ENCODE data around the gene STPG1. TPM values are rescaled to one million over a fixed set of nuclear protein-coding genes. Genes with fewer than 3 reads are reported as not detected.

Gene STPG1
- total RNA-seq, 5 donors from 2014 or later (not counting 1 experiment from before 2014, with no cell fraction given): 3.4 to 5.6 (median 5.4) TPM

- POLR2A ChIA-PET: no interaction called here
- 97% methylated on average over 4 of the region's 6 CpGs for WGBS (ENCODE audit: insufficient coverage)
- H3K4me3 ChIP-seq (ENCODE audit: control insufficient read depth in 1 of 2, extremely low read depth in 1 of 2, low read length in 1 of 2): no peak overlapping the region
Measured at GRCh38 chr1:24315391-24315790, 98.2 kb downstream of the STPG1 start.

GRCh38 chr1:24311741-24312140, 101.8 kb downstream of the STPG1 start:
- Mint-ChIP-seq H3K27ac (no peak overlapping the region), H3K36me3 (no peaks in the 10 kb centered on the region), H3K27me3 (peaks cover 7 to 14% of the 10 kb centered on the region in 2 donors), H3K4me1 (no peaks in the 10 kb centered on the region), H3K9me3 (no peaks in the 10 kb centered on the region), H3K4me3 (no peak overlapping the region)
- ChIA-PET POLR2A (no interaction called here), CTCF (no interaction called here)
- Histone ChIP-seq H3K4me1 (ENCODE audit: control insufficient read depth in 1 of 2, extremely low read depth in 1 of 2, insufficient read depth in 2 of 2, low read length in 2 of 2) (no peaks in the 10 kb centered on the region), H3K9me3 (no peaks in the 10 kb centered on the region), H3K36me3 (ENCODE audit: control insufficient read depth in 2 of 2, extremely low read depth in 1 of 2, insufficient read depth in 1 of 2, low read length in 1 of 2) (no peaks in the 10 kb centered on the region), H3K4me3 (ENCODE audit: control insufficient read depth in 1 of 2, extremely low read depth in 1 of 2, low read length in 1 of 2) (no peak overlapping the region), H3K27me3 (replicated peaks in 1 of 2; ENCODE audit: control insufficient read depth in 2 of 2, extremely low read depth in 1 of 2, insufficient read depth in 2 of 2, low read length in 1 of 2) (peaks cover 0 to 2% of the 10 kb centered on the region in 2 experiments), H3K27ac (ENCODE audit: low read length) (no peak overlapping the region)
- 100% methylated on average over 1 of the region's 1 CpG for WGBS (ENCODE audit: insufficient coverage)
- no peak for DNase-seq
- no peak for ATAC-seq (replicated peaks in 1 of 4)

More at GRCh38 chr1:24315391-24315790, 98.2 kb downstream of the STPG1 start:
- Mint-ChIP-seq H3K27ac (no peak overlapping the region), H3K9me3 (no peaks in the 10 kb centered on the region), H3K4me1 (peaks cover 21 to 22% (median 21%) of the 10 kb centered on the region in 3 donors), H3K4me3 (no peak overlapping the region), H3K27me3 (peaks cover 13 to 45% of the 10 kb centered on the region in 2 donors), H3K36me3 (no peaks in the 10 kb centered on the region)
- DNase-seq (no peak), ATAC-seq (replicated peaks in 1 of 4) (no peak)
- Histone ChIP-seq H3K4me1 (ENCODE audit: control insufficient read depth in 1 of 2, extremely low read depth in 1 of 2, insufficient read depth in 2 of 2, low read length in 2 of 2) (peaks cover 9 to 22% of the 10 kb centered on the region in 2 experiments), H3K27me3 (replicated peaks in 1 of 2; ENCODE audit: control insufficient read depth in 2 of 2, extremely low read depth in 1 of 2, insufficient read depth in 2 of 2, low read length in 1 of 2) (peaks cover 3 to 30% of the 10 kb centered on the region in 2 experiments), H3K27ac (ENCODE audit: low read length) (no peak overlapping the region), H3K36me3 (ENCODE audit: control insufficient read depth in 2 of 2, extremely low read depth in 1 of 2, insufficient read depth in 1 of 2, low read length in 1 of 2) (no peaks in the 10 kb centered on the region), H3K9me3 (no peaks in the 10 kb centered on the region)
- CTCF ChIA-PET: interaction anchor here in 1 of 2 donors (0.6 kb wide), 1 partner anchor 534 kb away, joined by 3 read pairs; no protein-coding TSS in a partner anchor

GRCh38 chr1:24311234-24311633, 102.3 kb downstream of the STPG1 start:
- Histone ChIP-seq H3K4me3 (ENCODE audit: control insufficient read depth in 1 of 2, extremely low read depth in 1 of 2, low read length in 1 of 2) (no peak overlapping the region), H3K4me1 (ENCODE audit: control insufficient read depth in 1 of 2, extremely low read depth in 1 of 2, insufficient read depth in 2 of 2, low read length in 2 of 2) (no peaks in the 10 kb centered on the region), H3K9me3 (no peaks in the 10 kb centered on the region), H3K36me3 (ENCODE audit: control insufficient read depth in 2 of 2, extremely low read depth in 1 of 2, insufficient read depth in 1 of 2, low read length in 1 of 2) (no peaks in the 10 kb centered on the region), H3K27me3 (replicated peaks in 1 of 2; ENCODE audit: control insufficient read depth in 2 of 2, extremely low read depth in 1 of 2, insufficient read depth in 2 of 2, low read length in 1 of 2) (no peaks in the 10 kb centered on the region), H3K27ac (ENCODE audit: low read length) (no peak overlapping the region)
- no peak overlapping the region for H3K4me3 Mint-ChIP-seq
- H3K27ac Mint-ChIP-seq: no peak overlapping the region
- H3K9me3 Mint-ChIP-seq: no peaks in the 10 kb centered on the region
- H3K36me3 Mint-ChIP-seq: no peaks in the 10 kb centered on the region
- DNase-seq (no peak), ATAC-seq (replicated peaks in 1 of 4) (no peak)
- WGBS (ENCODE audit: insufficient coverage): 81% methylated on average over 2 of the region's 3 CpGs
- H3K27me3 Mint-ChIP-seq: peaks cover 10 to 13% of the 10 kb centered on the region in 2 donors
- CTCF ChIA-PET: no interaction called here
- no peaks in the 10 kb centered on the region for H3K4me1 Mint-ChIP-seq
- POLR2A ChIA-PET: no interaction called here

GRCh38 chr1:24309762-24310485, 103.7 kb downstream of the STPG1 start:
- Mint-ChIP-seq H3K4me1 (no peaks in the 10 kb centered on the region), H3K4me3 (no peak overlapping the region), H3K36me3 (no peaks in the 10 kb centered on the region), H3K9me3 (no peaks in the 10 kb centered on the region), H3K27me3 (peaks cover 9 to 15% of the 10 kb centered on the region in 2 donors), H3K27ac (no peak overlapping the region)
- H3K4me3 ChIP-seq (ENCODE audit: control insufficient read depth in 1 of 2, extremely low read depth in 1 of 2, low read length in 1 of 2): no peak overlapping the region
- 80% methylated on average over 1 of the region's 4 CpGs for WGBS (ENCODE audit: insufficient coverage)
- H3K9me3 ChIP-seq: no peaks in the 10 kb centered on the region
- POLR2A ChIA-PET: no interaction called here
- ATAC-seq (replicated peaks in 1 of 4) (no peak), DNase-seq (no peak)
- no peaks in the 10 kb centered on the region for H3K4me1 ChIP-seq (ENCODE audit: control insufficient read depth in 1 of 2, extremely low read depth in 1 of 2, insufficient read depth in 2 of 2, low read length in 2 of 2)
- H3K36me3 ChIP-seq (ENCODE audit: control insufficient read depth in 2 of 2, extremely low read depth in 1 of 2, insufficient read depth in 1 of 2, low read length in 1 of 2): no peaks in the 10 kb centered on the region
- H3K27me3 ChIP-seq (replicated peaks in 1 of 2; ENCODE audit: control insufficient read depth in 2 of 2, extremely low read depth in 1 of 2, insufficient read depth in 2 of 2, low read length in 1 of 2): no peaks in the 10 kb centered on the region
- CTCF ChIA-PET: interaction anchor here in 1 of 2 donors (0.6 kb wide), 1 partner anchor 78 kb away, joined by 3 read pairs; no protein-coding TSS in a partner anchor
- H3K27ac ChIP-seq (ENCODE audit: low read length): no peak overlapping the region

GRCh38 chr1:24308365-24309015, 105.1 kb downstream of the STPG1 start:
- no peak overlapping the region for H3K4me3 Mint-ChIP-seq
- Histone ChIP-seq H3K4me1 (ENCODE audit: control insufficient read depth in 1 of 2, extremely low read depth in 1 of 2, insufficient read depth in 2 of 2, low read length in 2 of 2) (no peaks in the 10 kb centered on the region), H3K9me3 (no peaks in the 10 kb centered on the region), H3K4me3 (ENCODE audit: control insufficient read depth in 1 of 2, extremely low read depth in 1 of 2, low read length in 1 of 2) (no peak overlapping the region), H3K27ac (ENCODE audit: low read length) (no peak overlapping the region), H3K36me3 (ENCODE audit: control insufficient read depth in 2 of 2, extremely low read depth in 1 of 2, insufficient read depth in 1 of 2, low read length in 1 of 2) (no peaks in the 10 kb centered on the region), H3K27me3 (replicated peaks in 1 of 2; ENCODE audit: control insufficient read depth in 2 of 2, extremely low read depth in 1 of 2, insufficient read depth in 2 of 2, low read length in 1 of 2) (peaks cover 0 to 3% of the 10 kb centered on the region in 2 experiments)
- H3K9me3 Mint-ChIP-seq: no peaks in the 10 kb centered on the region
- ATAC-seq (replicated peaks in 1 of 4): no peak
- ChIA-PET CTCF (interaction anchor here in 1 of 2 donors (0.5 kb wide), 1 partner anchor 456 kb away, joined by 3 read pairs; no protein-coding TSS in a partner anchor), POLR2A (no interaction called here)
- H3K36me3 Mint-ChIP-seq: no peaks in the 10 kb centered on the region
- peaks cover 16 to 19% of the 10 kb centered on the region in 2 donors for H3K27me3 Mint-ChIP-seq
- H3K27ac Mint-ChIP-seq: no peak overlapping the region
- DNase-seq: no peak
- WGBS (ENCODE audit: insufficient coverage): no CpG with 5 or more reads among the region's 7 CpGs
- no peaks in the 10 kb centered on the region for H3K4me1 Mint-ChIP-seq

Data from T-cell (primary cell).